GM18499 (cell line): ENCODE measurements around the gene ITGAE.

Source experiments
- ATAC-seq: cut with Tn5 transposase; IDR thresholded peaks from one replicate; pipeline ENCODE4 v1.9.1; 2021; ENCODE audit warnings: moderate number of reproducible peaks; ENCODE audit not compliant: insufficient read depth, unreplicated experiment

The ITGAE gene

GRCh38 chr17:3763777-3764170 lies 37.2 kb downstream of the ITGAE start:
- ATAC-seq = no peak

- ATAC-seq = peak; percentile 77
These were observed 37.8 kb downstream of the ITGAE start for GRCh38 chr17:3762922-3763776.

- ATAC-seq = no peak
These were observed 39.0 kb downstream of the ITGAE start for GRCh38 chr17:3761918-3762380.

GRCh38 chr17:3761036-3761917 lies 39.7 kb downstream of the ITGAE start:
- no peak for ATAC-seq

GRCh38 chr17:3759597-3760216 lies 41.3 kb downstream of the ITGAE start:
- ATAC-seq = no peak

- no peak for ATAC-seq
These were observed 45.5 kb downstream of the ITGAE start for GRCh38 chr17:3755335-3756030.

- ATAC-seq = no peak
These were observed 46.3 kb downstream of the ITGAE start for GRCh38 chr17:3754458-3755334.

- no peak for ATAC-seq
These were observed 46.9 kb downstream of the ITGAE start for GRCh38 chr17:3754066-3754457.

- no peak for ATAC-seq
These were observed 47.4 kb downstream of the ITGAE start for GRCh38 chr17:3753624-3754023.

- ATAC-seq = no peak
These were observed 49.2 kb downstream of the ITGAE start for GRCh38 chr17:3751836-3752235.

GRCh38 chr17:3750926-3751325 lies 50.1 kb downstream of the ITGAE start:
- ATAC-seq = no peak

- ATAC-seq = no peak
These were observed 50.7 kb downstream of the ITGAE start for GRCh38 chr17:3750296-3750695.

GRCh38 chr17:3748576-3748975 lies 52.4 kb downstream of the ITGAE start:
- no peak for ATAC-seq

- no peak for ATAC-seq
These were observed 53.2 kb downstream of the ITGAE start for GRCh38 chr17:3747805-3748204.

GRCh38 chr17:3745071-3745470 lies 55.9 kb downstream of the ITGAE start:
- no peak for ATAC-seq

GRCh38 chr17:3744014-3744413 lies 57.0 kb downstream of the ITGAE start:
- no peak for ATAC-seq

GRCh38 chr17:3740611-3741073 lies 60.3 kb downstream of the ITGAE start:
- ATAC-seq = no peak

- no peak for ATAC-seq
These were observed 61.4 kb downstream of the ITGAE start for GRCh38 chr17:3739422-3740124.
